Measurements from ENCODE around the gene OR2C1. TPM values are rescaled to one million over a fixed set of nuclear protein-coding genes. Genes with fewer than 3 reads are reported as not detected.

The OR2C1 gene
- polyA plus RNA-seq, 1 donor (not counting 4 experiments of a cell fraction or from before 2014, with no cell fraction given) = 0.14 TPM

GRCh38 chr16:3348547-3349167 is 7.0 kb upstream of the OR2C1 start:
- Histone ChIP-seq H3K4me1 (ENCODE audit: control insufficient read depth, extremely low read depth, insufficient read depth, low read length) (no peaks in the 10 kb centered on the region), H3K27ac (ENCODE audit: control insufficient read depth, insufficient read depth, low read length) (no peak overlapping the region), H3K9me1 (ENCODE audit: control insufficient read depth, extremely low read depth, insufficient read depth, low read length) (no peaks in the 10 kb centered on the region), H3K4me3 (ENCODE audit: control insufficient read depth in 2 of 3, extremely low read depth in 1 of 3, insufficient read depth in 2 of 3, low read depth in 1 of 3, low read length in 3 of 3) (no peak overlapping the region), H3K9ac (ENCODE audit: control insufficient read depth, extremely low read depth, insufficient read depth, low read length) (no peak overlapping the region), H4K20me1 (ENCODE audit: control insufficient read depth, extremely low read depth, insufficient read depth, low read length) (no peaks in the 10 kb centered on the region), H2AFZ (ENCODE audit: control insufficient read depth, low read length) (no peak overlapping the region), H3K36me3 (ENCODE audit: control insufficient read depth in 2 of 2, extremely low read depth in 1 of 2, insufficient read depth in 2 of 2, low read length in 2 of 2) (no peaks in the 10 kb centered on the region), H3K4me2 (ENCODE audit: control insufficient read depth, extremely low read depth, insufficient read depth, low read depth, low read length) (no peak overlapping the region), H3K27me3 (ENCODE audit: control insufficient read depth, extremely low read depth, insufficient read depth, low read length) (no peaks in the 10 kb centered on the region), H3K9me3 (ENCODE audit: control insufficient read depth, low read depth, low read length) (no peaks in the 10 kb centered on the region), H3K79me2 (ENCODE audit: control insufficient read depth, insufficient read depth, low read length) (no peaks in the 10 kb centered on the region)
- no peak for DNase-seq (ENCODE audit: low read depth, low spot score)
- no peak for FAIRE-seq
- TF ChIP-seq EZH2 (IDR thresholded peaks at IDR 0.05; ENCODE audit: low read length) (no peak), CTCF (optimal IDR thresholded peaks at IDR 0.05 in 1 of 3, IDR thresholded peaks at IDR 0.05 in 1 of 3, conservative IDR thresholded peaks at IDR 0.05 in 1 of 3; ENCODE audit: extremely low read depth in 1 of 3, insufficient read depth in 2 of 3, low read length in 3 of 3) (no peak)
- dilution Hi-C loops (cut with MboI; ENCODE audit: extremely low pct_ligation_motif_present, low sequenced_read_pairs) = no loop called here

DNA sequence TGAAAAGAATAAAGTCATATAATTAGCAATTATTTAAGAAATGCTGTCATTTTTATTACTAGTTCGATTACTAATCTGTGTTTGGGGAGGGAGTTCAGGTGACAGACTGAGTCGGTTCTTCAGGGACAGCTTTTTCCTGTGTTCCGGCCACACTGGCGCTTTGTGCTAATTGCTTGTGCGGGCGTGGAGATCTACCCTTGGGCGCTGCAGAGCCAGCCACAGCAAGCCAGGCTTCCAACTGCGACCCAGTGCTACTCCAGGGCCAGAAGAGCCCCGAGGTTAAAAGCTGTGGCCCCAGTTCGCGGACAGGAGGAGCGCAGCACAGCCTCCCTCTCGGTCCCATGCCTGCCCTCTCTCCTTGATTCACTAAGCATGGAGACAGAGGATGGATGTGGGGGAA is 6.5 kb upstream of the OR2C1 start:
- Histone ChIP-seq H3K4me2 (ENCODE audit: control insufficient read depth, extremely low read depth, insufficient read depth, low read depth, low read length) (no peak overlapping the region), H3K4me3 (ENCODE audit: control insufficient read depth in 2 of 3, extremely low read depth in 1 of 3, insufficient read depth in 2 of 3, low read depth in 1 of 3, low read length in 3 of 3) (no peak overlapping the region), H3K27ac (ENCODE audit: control insufficient read depth, insufficient read depth, low read length) (no peak overlapping the region), H4K20me1 (ENCODE audit: control insufficient read depth, extremely low read depth, insufficient read depth, low read length) (no peaks in the 10 kb centered on the region), H2AFZ (ENCODE audit: control insufficient read depth, low read length) (no peak overlapping the region), H3K9ac (ENCODE audit: control insufficient read depth, extremely low read depth, insufficient read depth, low read length) (no peak overlapping the region), H3K9me3 (ENCODE audit: control insufficient read depth, low read depth, low read length) (no peaks in the 10 kb centered on the region), H3K36me3 (ENCODE audit: control insufficient read depth in 2 of 2, extremely low read depth in 1 of 2, insufficient read depth in 2 of 2, low read length in 2 of 2) (no peaks in the 10 kb centered on the region), H3K79me2 (ENCODE audit: control insufficient read depth, insufficient read depth, low read length) (no peaks in the 10 kb centered on the region), H3K9me1 (ENCODE audit: control insufficient read depth, extremely low read depth, insufficient read depth, low read length) (no peaks in the 10 kb centered on the region), H3K27me3 (ENCODE audit: control insufficient read depth, extremely low read depth, insufficient read depth, low read length) (no peaks in the 10 kb centered on the region), H3K4me1 (ENCODE audit: control insufficient read depth, extremely low read depth, insufficient read depth, low read length) (no peaks in the 10 kb centered on the region)
- TF ChIP-seq CTCF (optimal IDR thresholded peaks at IDR 0.05 in 1 of 3, IDR thresholded peaks at IDR 0.05 in 1 of 3, conservative IDR thresholded peaks at IDR 0.05 in 1 of 3; ENCODE audit: extremely low read depth in 1 of 3, insufficient read depth in 2 of 3, low read length in 3 of 3) (no peak), EZH2 (IDR thresholded peaks at IDR 0.05; ENCODE audit: low read length) (no peak)
- DNase-seq (ENCODE audit: low read depth, low spot score) (no peak), FAIRE-seq (no peak)
- dilution Hi-C loops (cut with MboI; ENCODE audit: extremely low pct_ligation_motif_present, low sequenced_read_pairs) = no loop called here
